Mesendoderm (in vitro differentiated cells): Measurements from ENCODE around the gene TRPM4.

Source experiments
- DNase-seq: peaks from one replicate; pipeline ENCODE4 v3.0.0; 2013
- H2AK5ac ChIP-seq: 2 replicates; pipeline ENCODE4 v1.6.1; 2013; ENCODE audit warnings: low read length, inconsistent platforms
- H2BK120ac ChIP-seq: 2 replicates; pipeline ENCODE4 v1.6.1; 2013; ENCODE audit warnings: low read depth, mild to moderate bottlenecking, low read length, moderate library complexity, mixed read lengths
- H2BK15ac ChIP-seq: replicated peaks from 2 replicates; pipeline ENCODE4 v1.6.1; 2013; ENCODE audit warnings: low read depth, mild to moderate bottlenecking, moderate library complexity
- H2BK5ac ChIP-seq: 2 replicates; pipeline ENCODE4 v1.6.1; 2013; ENCODE audit warnings: low read length, inconsistent platforms
- H3K18ac ChIP-seq: 2 replicates; pipeline ENCODE4 v1.6.1; 2013; ENCODE audit warnings: mild to moderate bottlenecking, low read length, mixed read lengths
- H3K23ac ChIP-seq: one replicate; pipeline ENCODE4 v1.6.1; 2013; ENCODE audit warnings: low read length
- H3K27ac ChIP-seq: 2 replicates; pipeline ENCODE4 v1.5.1; 2013; ENCODE audit warnings: low read depth, mild to moderate bottlenecking, inconsistent platforms, low read length, moderate library complexity
- H3K27me3 ChIP-seq: 2 replicates; pipeline ENCODE4 v1.6.1; 2013; ENCODE audit warnings: low read length, control low read depth, mild to moderate bottlenecking, inconsistent platforms; ENCODE audit not compliant: insufficient read depth, poor library complexity
- H3K36me3 ChIP-seq: 2 replicates; pipeline ENCODE4 v1.6.1; 2013; ENCODE audit warnings: low read length, inconsistent platforms; ENCODE audit not compliant: control insufficient read depth, insufficient read depth
- H3K4ac ChIP-seq: one replicate; pipeline ENCODE4 v1.6.1; 2013; ENCODE audit warnings: low read depth, mild to moderate bottlenecking, low read length, moderate library complexity
- H3K4me1 ChIP-seq: 2 replicates; pipeline ENCODE4 v1.6.1; 2013; ENCODE audit warnings: low read depth, low read length, inconsistent platforms; ENCODE audit not compliant: control insufficient read depth
- H3K4me2 ChIP-seq: 2 replicates; pipeline ENCODE4 v1.6.1; 2013; ENCODE audit warnings: low read length
- H3K4me3 ChIP-seq: 2 replicates; pipeline ENCODE4 v1.5.1; 2013; ENCODE audit warnings: mild to moderate bottlenecking, low read length
- H3K56ac ChIP-seq: one replicate; pipeline ENCODE4 v1.6.1; 2013; ENCODE audit warnings: low read length
- H3K79me1 ChIP-seq: 2 replicates; pipeline ENCODE4 v1.6.1; 2013; ENCODE audit warnings: low read length, inconsistent platforms
- H3K79me2 ChIP-seq: 2 replicates; pipeline ENCODE4 v1.6.1; 2013; ENCODE audit warnings: mild to moderate bottlenecking, low read length; ENCODE audit not compliant: control insufficient read depth, insufficient read depth
- H3K9ac ChIP-seq: 2 replicates; pipeline ENCODE4 v1.6.1; 2013; ENCODE audit warnings: low read length, inconsistent platforms
- H4K5ac ChIP-seq: one replicate; pipeline ENCODE4 v1.6.1; 2013; ENCODE audit warnings: low read length
- H4K8ac ChIP-seq: one replicate; pipeline ENCODE4 v1.6.1; 2013; ENCODE audit warnings: low read depth, mild to moderate bottlenecking, control low read depth, low read length, moderate library complexity
- WGBS: extraction: QIAGEN DNeasy Blood & Tissue Kit; methylation state at CpG from one replicate; pipeline ENCODE4 v1.1.7; 2013; ENCODE audit warnings: low lambda C conversion rate, missing lambda C conversion rate; ENCODE audit not compliant: insufficient coverage; ENCODE audit errors: extremely low coverage; 5-methylcytosine and 5-hydroxymethylcytosine counted together

TRPM4 gene

GRCh38 chr19:49113762-49114629, 43.6 kb upstream of the TRPM4 start, which contains the start of gene LIN7B:
Gene LIN7B (plus strand): TSS chr19:49114370. CDS start chr19:49114405, 35 bp downstream.
- Histone ChIP-seq H4K5ac (no peak within 1 kb of the TSS), H2BK5ac (no peak within 1 kb of the TSS), H3K18ac (peak within 1 kb of the TSS; percentile 83), H3K23ac (peak within 1 kb of the TSS; percentile 92), H3K4me1 (no peaks in the 10 kb centered on the region), H3K4me3 (peak within 1 kb of the TSS; percentile 59), H2BK15ac (no peak within 1 kb of the TSS), H3K27me3 (no peaks in the 10 kb centered on the region), H3K4me2 (peak within 1 kb of the TSS; percentile 74), H3K36me3 (peaks cover 1% of the 10 kb centered on the region), H4K8ac (no peak within 1 kb of the TSS), H3K4ac (no peak within 1 kb of the TSS), H3K79me1 (no peaks in the 10 kb centered on the region), H3K79me2 (no peaks in the 10 kb centered on the region), H2AK5ac (no peak within 1 kb of the TSS), H3K27ac (no peak within 1 kb of the TSS), H3K9ac (peak within 1 kb of the TSS; percentile 80), H2BK120ac (no peak within 1 kb of the TSS), H3K56ac (peak within 1 kb of the TSS; percentile 90)
- WGBS: no CpG with 5 or more reads among the region's 66 CpGs
- peak; percentile 82 for DNase-seq

GRCh38 chr19:49114630-49115363, 42.8 kb upstream of the TRPM4 start:
- Histone ChIP-seq H3K27ac (no peak overlapping the region), H2BK5ac (no peak overlapping the region)

GRCh38 chr19:49116544-49116943, 41.0 kb upstream of the TRPM4 start:
- H3K27me3 ChIP-seq: peaks cover 7% of the 10 kb centered on the region
- no peak overlapping the region for H2BK120ac ChIP-seq
- no peak overlapping the region for H3K9ac ChIP-seq
- H2BK15ac ChIP-seq: no peak overlapping the region
- H2AK5ac ChIP-seq: no peak overlapping the region
- no peak overlapping the region for H3K18ac ChIP-seq
- H3K36me3 ChIP-seq: no peaks in the 10 kb centered on the region
- H3K23ac ChIP-seq: no peak overlapping the region
- H3K4me2 ChIP-seq: no peak overlapping the region
- no peak overlapping the region for H4K5ac ChIP-seq
- H3K27ac ChIP-seq: no peak overlapping the region
- WGBS: no CpG with 5 or more reads among the region's 1 CpG
- no peaks in the 10 kb centered on the region for H3K4me1 ChIP-seq
- no peak overlapping the region for H3K56ac ChIP-seq
- H3K79me2 ChIP-seq: no peaks in the 10 kb centered on the region
- DNase-seq: no peak
- no peak overlapping the region for H4K8ac ChIP-seq
- H3K4ac ChIP-seq: no peak overlapping the region
- no peak overlapping the region for H2BK5ac ChIP-seq
- H3K79me1 ChIP-seq: no peaks in the 10 kb centered on the region
- no peak overlapping the region for H3K4me3 ChIP-seq

More at GRCh38 chr19:49114630-49115363, 42.8 kb upstream of the TRPM4 start:
- no peaks in the 10 kb centered on the region for H3K36me3 ChIP-seq
- H3K4me2 ChIP-seq: peak overlapping the region; percentile 74
- H3K18ac ChIP-seq: peak overlapping the region; percentile 83
- peak; percentile 75 for DNase-seq
- H2AK5ac ChIP-seq: no peak overlapping the region
- no peaks in the 10 kb centered on the region for H3K4me1 ChIP-seq
- H3K27me3 ChIP-seq: no peaks in the 10 kb centered on the region
- H3K4me3 ChIP-seq: peak overlapping the region; percentile 59
- H3K56ac ChIP-seq: peak overlapping the region; percentile 90
- no peak overlapping the region for H4K5ac ChIP-seq
- H3K23ac ChIP-seq: peak overlapping the region; percentile 92
- no peak overlapping the region for H2BK120ac ChIP-seq
- H4K8ac ChIP-seq: no peak overlapping the region
- H3K9ac ChIP-seq: peak overlapping the region; percentile 80
- no peaks in the 10 kb centered on the region for H3K79me2 ChIP-seq
- H2BK15ac ChIP-seq: no peak overlapping the region
- H3K4ac ChIP-seq: no peak overlapping the region
- WGBS: no CpG with 5 or more reads among the region's 68 CpGs
- no peaks in the 10 kb centered on the region for H3K79me1 ChIP-seq

- Histone ChIP-seq H3K4me1 (no peaks in the 10 kb centered on the region), H2BK15ac (no peak overlapping the region), H3K9ac (peak overlapping the region; percentile 87), H3K79me1 (no peaks in the 10 kb centered on the region), H3K27me3 (peaks cover 7% of the 10 kb centered on the region), H3K36me3 (no peaks in the 10 kb centered on the region), H4K5ac (no peak overlapping the region), H3K4me2 (peak overlapping the region; percentile 55), H3K56ac (peak overlapping the region; percentile 93), H2BK120ac (no peak overlapping the region), H3K4me3 (peak overlapping the region; percentile 64), H3K23ac (no peak overlapping the region), H4K8ac (no peak overlapping the region), H2AK5ac (no peak overlapping the region), H2BK5ac (no peak overlapping the region), H3K79me2 (no peaks in the 10 kb centered on the region), H3K4ac (no peak overlapping the region), H3K27ac (no peak overlapping the region), H3K18ac (no peak overlapping the region)
- no CpG with 5 or more reads among the region's 26 CpGs for WGBS
- no peak for DNase-seq
Measured at GRCh38 chr19:49117677-49118564, 39.7 kb upstream of the TRPM4 start.

GRCh38 chr19:49118565-49119410, 38.8 kb upstream of the TRPM4 start, which contains the start of gene C19orf73:
Gene C19orf73 (minus strand): TSS chr19:49119143. CDS start chr19:49119022, 121 bp downstream.
- no peaks in the 10 kb centered on the region for H3K79me2 ChIP-seq
- H2AK5ac ChIP-seq: no peak within 1 kb of the TSS
- peak within 1 kb of the TSS; percentile 55 for H3K4me2 ChIP-seq
- WGBS: no CpG with 5 or more reads among the region's 85 CpGs
- no peak within 1 kb of the TSS for H2BK15ac ChIP-seq
- peak within 1 kb of the TSS; percentile 87 for H3K9ac ChIP-seq
- no peak within 1 kb of the TSS for H4K5ac ChIP-seq
- H3K4me1 ChIP-seq: no peaks in the 10 kb centered on the region
- H3K36me3 ChIP-seq: no peaks in the 10 kb centered on the region
- H3K4ac ChIP-seq: peak within 1 kb of the TSS; percentile 75
- H3K23ac ChIP-seq: no peak within 1 kb of the TSS
- H2BK120ac ChIP-seq: no peak within 1 kb of the TSS
- H2BK5ac ChIP-seq: peak within 1 kb of the TSS; percentile 55
- H3K4me3 ChIP-seq: peak within 1 kb of the TSS; percentile 64
- H3K27ac ChIP-seq: peak within 1 kb of the TSS; percentile 15
- H3K56ac ChIP-seq: peak within 1 kb of the TSS; percentile 93
- peaks cover 7% of the 10 kb centered on the region for H3K27me3 ChIP-seq
- peak; percentile 95 for DNase-seq
- H3K79me1 ChIP-seq: no peaks in the 10 kb centered on the region
- H4K8ac ChIP-seq: no peak within 1 kb of the TSS
- H3K18ac ChIP-seq: peak within 1 kb of the TSS; percentile 81
